ENCODE measurements around the gene COL23A1.

- TF ChIP-seq, protein P1, sequence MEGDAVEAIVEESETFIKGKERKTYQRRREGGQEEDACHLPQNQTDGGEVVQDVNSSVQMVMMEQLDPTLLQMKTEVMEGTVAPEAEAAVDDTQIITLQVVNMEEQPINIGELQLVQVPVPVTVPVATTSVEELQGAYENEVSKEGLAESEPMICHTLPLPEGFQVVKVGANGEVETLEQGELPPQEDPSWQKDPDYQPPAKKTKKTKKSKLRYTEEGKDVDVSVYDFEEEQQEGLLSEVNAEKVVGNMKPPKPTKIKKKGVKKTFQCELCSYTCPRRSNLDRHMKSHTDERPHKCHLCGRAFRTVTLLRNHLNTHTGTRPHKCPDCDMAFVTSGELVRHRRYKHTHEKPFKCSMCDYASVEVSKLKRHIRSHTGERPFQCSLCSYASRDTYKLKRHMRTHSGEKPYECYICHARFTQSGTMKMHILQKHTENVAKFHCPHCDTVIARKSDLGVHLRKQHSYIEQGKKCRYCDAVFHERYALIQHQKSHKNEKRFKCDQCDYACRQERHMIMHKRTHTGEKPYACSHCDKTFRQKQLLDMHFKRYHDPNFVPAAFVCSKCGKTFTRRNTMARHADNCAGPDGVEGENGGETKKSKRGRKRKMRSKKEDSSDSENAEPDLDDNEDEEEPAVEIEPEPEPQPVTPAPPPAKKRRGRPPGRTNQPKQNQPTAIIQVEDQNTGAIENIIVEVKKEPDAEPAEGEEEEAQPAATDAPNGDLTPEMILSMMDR (conservative IDR thresholded peaks at IDR 0.05; ENCODE audit: low read depth in 2 of 2): no peak
- TF ChIP-seq, protein P2, sequence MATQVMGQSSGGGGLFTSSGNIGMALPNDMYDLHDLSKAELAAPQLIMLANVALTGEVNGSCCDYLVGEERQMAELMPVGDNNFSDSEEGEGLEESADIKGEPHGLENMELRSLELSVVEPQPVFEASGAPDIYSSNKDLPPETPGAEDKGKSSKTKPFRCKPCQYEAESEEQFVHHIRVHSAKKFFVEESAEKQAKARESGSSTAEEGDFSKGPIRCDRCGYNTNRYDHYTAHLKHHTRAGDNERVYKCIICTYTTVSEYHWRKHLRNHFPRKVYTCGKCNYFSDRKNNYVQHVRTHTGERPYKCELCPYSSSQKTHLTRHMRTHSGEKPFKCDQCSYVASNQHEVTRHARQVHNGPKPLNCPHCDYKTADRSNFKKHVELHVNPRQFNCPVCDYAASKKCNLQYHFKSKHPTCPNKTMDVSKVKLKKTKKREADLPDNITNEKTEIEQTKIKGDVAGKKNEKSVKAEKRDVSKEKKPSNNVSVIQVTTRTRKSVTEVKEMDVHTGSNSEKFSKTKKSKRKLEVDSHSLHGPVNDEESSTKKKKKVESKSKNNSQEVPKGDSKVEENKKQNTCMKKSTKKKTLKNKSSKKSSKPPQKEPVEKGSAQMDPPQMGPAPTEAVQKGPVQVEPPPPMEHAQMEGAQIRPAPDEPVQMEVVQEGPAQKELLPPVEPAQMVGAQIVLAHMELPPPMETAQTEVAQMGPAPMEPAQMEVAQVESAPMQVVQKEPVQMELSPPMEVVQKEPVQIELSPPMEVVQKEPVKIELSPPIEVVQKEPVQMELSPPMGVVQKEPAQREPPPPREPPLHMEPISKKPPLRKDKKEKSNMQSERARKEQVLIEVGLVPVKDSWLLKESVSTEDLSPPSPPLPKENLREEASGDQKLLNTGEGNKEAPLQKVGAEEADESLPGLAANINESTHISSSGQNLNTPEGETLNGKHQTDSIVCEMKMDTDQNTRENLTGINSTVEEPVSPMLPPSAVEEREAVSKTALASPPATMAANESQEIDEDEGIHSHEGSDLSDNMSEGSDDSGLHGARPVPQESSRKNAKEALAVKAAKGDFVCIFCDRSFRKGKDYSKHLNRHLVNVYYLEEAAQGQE (IDR thresholded peaks at IDR 0.05; ENCODE audit: unreplicated experiment): no peak
- TF ChIP-seq EZH2phosphoT487 (IDR thresholded peaks at IDR 0.05; ENCODE audit: unreplicated experiment) (no peak), CREB1 (CRISPR knock-in tag; IDR thresholded peaks at IDR 0.05; ENCODE audit: low read depth) (no peak), EZH2 (IDR thresholded peaks at IDR 0.05; ENCODE audit: low read depth, unreplicated experiment) (no peak), POLR2AphosphoS5 (IDR thresholded peaks at IDR 0.05; ENCODE audit: low read depth) (no peak), JUNB (IDR thresholded peaks at IDR 0.05; ENCODE audit: unreplicated experiment) (no peak), ETS1 (IDR thresholded peaks at IDR 0.05) (no peak), NANOG (IDR thresholded peaks at IDR 0.05; ENCODE audit: borderline replicate concordance) (no peak), ZNF462 (CRISPR knock-in tag; IDR thresholded peaks at IDR 0.05) (no peak)
Measured at GRCh38 chr5:178312880-178313282, 277.3 kb downstream of the COL23A1 start.

Measured in GM23338 (cell line).